K562 (cell line): Measurements from ENCODE around the gene TRMT44. TPM values are rescaled to one million over a fixed set of nuclear protein-coding genes. Genes with fewer than 3 reads are reported as not detected.

Experiments
- C11orf30 ChIP-seq: fragments of 450-650 bp; IDR thresholded peaks from 2 replicates; pipeline ENCODE4 v1.6.1; 2016; ENCODE audit warnings: low read depth, mild to moderate bottlenecking
- CC2D1A ChIP-seq: fragments of 450-650 bp; IDR thresholded peaks from 2 replicates; pipeline ENCODE4 v1.6.1; 2017; ENCODE audit warnings: mild to moderate bottlenecking
- FOXK1 ChIP-seq: sonication (generic); formaldehyde crosslinking; IDR thresholded peaks from 2 replicates; pipeline ENCODE4 v1.8.0; 2022; ENCODE audit warnings: missing genetic modification reagents, mild to moderate bottlenecking, borderline replicate concordance
- GTF2E2 ChIP-seq: fragments of 200-800 bp; sonication (Bioruptor generic); IDR thresholded peaks from 2 replicates; pipeline ENCODE4 v1.6.1; 2016; ENCODE audit warnings: missing genetic modification characterization, missing compliant biosample characterization
- MAFK ChIP-seq: IDR thresholded peaks from 2 replicates; pipeline ENCODE4 v1.6.1; 2011; ENCODE audit warnings: low read length, improper control_type of control experiment
- MAZ ChIP-seq, 2 experiments: fragments of 450-650 bp in 1 of 2; sonication (generic) in 1 of 2; formaldehyde crosslinking; IDR thresholded peaks in 1 of 2; conservative IDR thresholded peaks in 1 of 2; 2 replicates each; pipeline versions ENCODE4 v1.4.0 to v1.5.0; 2020; ENCODE audit warnings: mild to moderate bottlenecking in 1 of 2, missing genetic modification reagents in 1 of 2
- MEF2D ChIP-seq: conservative IDR thresholded peaks from 2 replicates; pipeline ENCODE4 v1.6.1; 2016; ENCODE audit warnings: low read depth, missing genetic modification characterization, missing compliant biosample characterization
- MYNN ChIP-seq, 2 experiments: sonication (generic); formaldehyde crosslinking in 1 of 2; IDR thresholded peaks; 2 replicates each; pipeline versions ENCODE4 v1.5.0 to v1.6.1; 2016 to 2020; ENCODE audit warnings: antibody characterized with exemption in 1 of 2, missing genetic modification reagents in 1 of 2
- RAD21 ChIP-seq, 2 experiments: fragments of 250-450 bp in 1 of 2; fragments of 450-650 bp in 1 of 2; sonication (Bioruptor Pico) in 1 of 2; formaldehyde crosslinking in 1 of 2; IDR thresholded peaks in 1 of 2; conservative IDR thresholded peaks in 1 of 2; 2 replicates each; pipeline versions ENCODE4 v1.4.0 to v1.8.0; 2020 to 2022; ENCODE audit warnings: mild to moderate bottlenecking in 2 of 2, moderate library complexity in 1 of 2
- RB1 ChIP-seq: fragments of 450-650 bp; IDR thresholded peaks from 2 replicates; pipeline ENCODE4 v1.6.1; 2017; ENCODE audit warnings: low read depth, mild to moderate bottlenecking
- RCOR1 ChIP-seq, 2 experiments: IDR thresholded peaks; 2 replicates each; pipeline ENCODE4 v1.6.1; 2012; ENCODE audit warnings: low read depth in 2 of 2, low read length in 2 of 2, borderline replicate concordance in 1 of 2, improper control_type of control experiment in 1 of 2
- SP1 ChIP-seq: sonication (generic); formaldehyde crosslinking; IDR thresholded peaks from 2 replicates; pipeline ENCODE4 v1.8.1; 2022; ENCODE audit warnings: mild to moderate bottlenecking, missing genetic modification reagents
- SRF ChIP-seq, 2 experiments: fragments of 250-450, 450-650 bp in 1 of 2; sonication (Bioruptor Pico) in 1 of 2; sonication (generic) in 1 of 2; formaldehyde crosslinking; IDR thresholded peaks; 2 replicates each; pipeline versions ENCODE4 v1.5.0 to v1.5.1; 2020 to 2022; ENCODE audit warnings: mild to moderate bottlenecking in 1 of 2, missing genetic modification reagents in 1 of 2
- WHSC1 ChIP-seq: IDR thresholded peaks from one replicate; pipeline ENCODE4 v1.6.1; 2012; ENCODE audit warnings: low read length, control low read depth, inconsistent platforms
- ZC3H4 ChIP-seq: sonication (generic); formaldehyde crosslinking; IDR thresholded peaks from 2 replicates; pipeline ENCODE4 v1.9.0; 2021; ENCODE audit warnings: missing genetic modification reagents, borderline replicate concordance
- ZNF644 ChIP-seq: fragments of 200-800 bp; sonication (Bioruptor generic); IDR thresholded peaks from 2 replicates; pipeline ENCODE4 v1.6.1; 2016; ENCODE audit warnings: low read depth, missing genetic modification characterization, missing compliant biosample characterization
- polyA plus RNA-seq, 8 experiments: library from polyadenylated mRNA; depleted of rRNA in 4 of 8; stranded (reverse) in 5 of 8; unstranded in 3 of 8; fragments of >200 nt; fragmentation: Nextera tagmentation in 2 of 8; fragmentation: Illumina TruSeq in 1 of 8; extraction: Ambion mirVana in 2 of 8; extraction: Trizol in 1 of 8; gene quantifications; 2 replicates each; pipeline versions ENCODE4 v1.2.1 to v1.2.3, GENCODE V29; 2011 to 2014; ENCODE audit warnings: inconsistent platforms in 1 of 8, missing spikeins in 1 of 8
- total RNA-seq, 7 experiments: library from RNA; depleted of rRNA in 6 of 7; stranded (reverse); fragments of >200 nt in 6 of 7; fragmentation: Illumina TruSeq in 2 of 7; extraction: Trizol in 2 of 7; gene quantifications; 2 replicates each; pipeline versions ENCODE4 v1.2.1 to v1.2.3, GENCODE V29; 2011 to 2021; ENCODE audit warnings: low replicate concordance in 1 of 7
- TF ChIP-seq, protein P1 (sequence below): IDR thresholded peaks from 3 replicates; pipeline ENCODE4 v1.6.1; 2011; ENCODE audit warnings: borderline replicate concordance, mild to moderate bottlenecking, moderate library complexity; ENCODE audit not compliant: insufficient read length; ENCODE audit errors: extremely low read depth
- TF ChIP-seq, protein P2 (sequence below): IDR thresholded peaks from 2 replicates; pipeline ENCODE4 v1.6.1; 2011; ENCODE audit warnings: borderline replicate concordance, low read depth, mild to moderate bottlenecking, moderate library complexity, low read length; ENCODE audit not compliant: insufficient read depth, poor library complexity, severe bottlenecking
- TF ChIP-seq, protein P3 (sequence below), 3 experiments: IDR thresholded peaks in 2 of 3; conservative IDR thresholded peaks in 1 of 3; 2 replicates each; pipeline ENCODE4 v1.5.1; 2011 to 2012; ENCODE audit warnings: low read length in 3 of 3, mild to moderate bottlenecking in 3 of 3, control low read depth in 2 of 3, improper control_type of control experiment in 1 of 3, inconsistent platforms in 1 of 3, low read depth in 1 of 3, mixed read lengths in 1 of 3, moderate library complexity in 1 of 3; ENCODE audit not compliant: insufficient read depth in 2 of 3

TRMT44 gene
- total and polyA plus RNA-seq, 9 of the 15 experiments (the other 6 are each of a cell fraction or from before 2014, with no cell fraction given), result 1.2 to 18.6 (median 10.0) TPM

DNA sequence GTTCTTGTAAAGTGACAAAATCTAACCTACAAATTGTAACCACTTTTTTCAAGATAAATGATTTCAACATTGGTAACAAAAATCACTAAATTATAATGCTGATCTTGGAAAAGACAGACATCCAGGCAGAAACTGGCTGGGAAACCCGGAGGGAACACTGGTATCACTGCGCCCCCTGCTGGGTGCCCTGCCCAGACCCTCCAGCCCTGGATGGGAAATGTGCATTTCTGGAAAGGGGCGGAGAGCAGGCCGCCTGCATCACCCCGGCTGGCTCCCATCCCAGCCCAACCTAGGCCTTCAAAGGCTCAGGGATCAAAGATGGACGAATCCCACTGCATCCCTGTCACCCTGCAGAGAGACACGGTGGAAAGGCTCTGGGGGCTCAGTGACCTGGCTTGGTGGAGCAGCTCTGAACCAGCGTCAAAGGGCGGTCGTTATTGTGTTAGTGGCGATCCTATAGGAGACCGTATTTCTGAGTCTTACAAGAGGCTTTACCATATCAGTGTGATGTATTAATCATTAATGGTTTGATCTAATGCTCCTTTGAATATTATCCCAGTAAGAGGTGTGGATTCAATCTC is 37.3 kb upstream of the TRMT44 start (continued):
- TF ChIP-seq, protein P1, sequence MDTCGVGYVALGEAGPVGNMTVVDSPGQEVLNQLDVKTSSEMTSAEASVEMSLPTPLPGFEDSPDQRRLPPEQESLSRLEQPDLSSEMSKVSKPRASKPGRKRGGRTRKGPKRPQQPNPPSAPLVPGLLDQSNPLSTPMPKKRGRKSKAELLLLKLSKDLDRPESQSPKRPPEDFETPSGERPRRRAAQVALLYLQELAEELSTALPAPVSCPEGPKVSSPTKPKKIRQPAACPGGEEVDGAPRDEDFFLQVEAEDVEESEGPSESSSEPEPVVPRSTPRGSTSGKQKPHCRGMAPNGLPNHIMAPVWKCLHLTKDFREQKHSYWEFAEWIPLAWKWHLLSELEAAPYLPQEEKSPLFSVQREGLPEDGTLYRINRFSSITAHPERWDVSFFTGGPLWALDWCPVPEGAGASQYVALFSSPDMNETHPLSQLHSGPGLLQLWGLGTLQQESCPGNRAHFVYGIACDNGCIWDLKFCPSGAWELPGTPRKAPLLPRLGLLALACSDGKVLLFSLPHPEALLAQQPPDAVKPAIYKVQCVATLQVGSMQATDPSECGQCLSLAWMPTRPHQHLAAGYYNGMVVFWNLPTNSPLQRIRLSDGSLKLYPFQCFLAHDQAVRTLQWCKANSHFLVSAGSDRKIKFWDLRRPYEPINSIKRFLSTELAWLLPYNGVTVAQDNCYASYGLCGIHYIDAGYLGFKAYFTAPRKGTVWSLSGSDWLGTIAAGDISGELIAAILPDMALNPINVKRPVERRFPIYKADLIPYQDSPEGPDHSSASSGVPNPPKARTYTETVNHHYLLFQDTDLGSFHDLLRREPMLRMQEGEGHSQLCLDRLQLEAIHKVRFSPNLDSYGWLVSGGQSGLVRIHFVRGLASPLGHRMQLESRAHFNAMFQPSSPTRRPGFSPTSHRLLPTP, result no peak
- TF ChIP-seq MYNN (IDR thresholded peaks at IDR 0.05) (no peak), MYNN (CRISPR knock-in tag; IDR thresholded peaks at IDR 0.05) (no peak), ZNF644 (no peak), ZC3H4 (CRISPR knock-in tag) (no peak), RCOR1 (IDR thresholded peaks at IDR 0.05; ENCODE audit: borderline replicate concordance in 1 of 2, low read depth in 2 of 2, low read length in 2 of 2) (peak in 1 of 2 experiments; percentile 49; a peak in 1 of 4 replicates), SP1 (CRISPR knock-in tag) (no peak), MAFK (0 out of 2 replicates have a peak, but pooled peaks have one; percentile 13), RAD21 (CRISPR knock-in tag; conservative IDR thresholded peaks at IDR 0.05 in 1 of 2, IDR thresholded peaks at IDR 0.05 in 1 of 2) (peak; percentile 96), WHSC1 (no peak), GTF2E2 (tag) (no peak), MEF2D (tag) (no peak), CC2D1A (peak; percentile 39; the same call in 1 of the 2 replicates), FOXK1 (CRISPR knock-in tag) (no peak), SRF (CRISPR knock-in tag; IDR thresholded peaks at IDR 0.05) (peak in 1 of 2 experiments; percentile 21; a peak in 1 of 4 replicates), RB1 (0 out of 2 replicates have a peak, but pooled peaks have one; percentile 30), C11orf30 (peak; percentile 30), MAZ (CRISPR knock-in tag; conservative IDR thresholded peaks at IDR 0.05 in 1 of 2, IDR thresholded peaks at IDR 0.05 in 1 of 2) (peak in 1 of 2 experiments; percentile 43; a peak in 1 of 4 replicates)
- TF ChIP-seq, protein P2, sequence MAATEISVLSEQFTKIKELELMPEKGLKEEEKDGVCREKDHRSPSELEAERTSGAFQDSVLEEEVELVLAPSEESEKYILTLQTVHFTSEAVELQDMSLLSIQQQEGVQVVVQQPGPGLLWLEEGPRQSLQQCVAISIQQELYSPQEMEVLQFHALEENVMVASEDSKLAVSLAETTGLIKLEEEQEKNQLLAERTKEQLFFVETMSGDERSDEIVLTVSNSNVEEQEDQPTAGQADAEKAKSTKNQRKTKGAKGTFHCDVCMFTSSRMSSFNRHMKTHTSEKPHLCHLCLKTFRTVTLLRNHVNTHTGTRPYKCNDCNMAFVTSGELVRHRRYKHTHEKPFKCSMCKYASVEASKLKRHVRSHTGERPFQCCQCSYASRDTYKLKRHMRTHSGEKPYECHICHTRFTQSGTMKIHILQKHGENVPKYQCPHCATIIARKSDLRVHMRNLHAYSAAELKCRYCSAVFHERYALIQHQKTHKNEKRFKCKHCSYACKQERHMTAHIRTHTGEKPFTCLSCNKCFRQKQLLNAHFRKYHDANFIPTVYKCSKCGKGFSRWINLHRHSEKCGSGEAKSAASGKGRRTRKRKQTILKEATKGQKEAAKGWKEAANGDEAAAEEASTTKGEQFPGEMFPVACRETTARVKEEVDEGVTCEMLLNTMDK, result peak; percentile 33
- TF ChIP-seq, protein P3, sequence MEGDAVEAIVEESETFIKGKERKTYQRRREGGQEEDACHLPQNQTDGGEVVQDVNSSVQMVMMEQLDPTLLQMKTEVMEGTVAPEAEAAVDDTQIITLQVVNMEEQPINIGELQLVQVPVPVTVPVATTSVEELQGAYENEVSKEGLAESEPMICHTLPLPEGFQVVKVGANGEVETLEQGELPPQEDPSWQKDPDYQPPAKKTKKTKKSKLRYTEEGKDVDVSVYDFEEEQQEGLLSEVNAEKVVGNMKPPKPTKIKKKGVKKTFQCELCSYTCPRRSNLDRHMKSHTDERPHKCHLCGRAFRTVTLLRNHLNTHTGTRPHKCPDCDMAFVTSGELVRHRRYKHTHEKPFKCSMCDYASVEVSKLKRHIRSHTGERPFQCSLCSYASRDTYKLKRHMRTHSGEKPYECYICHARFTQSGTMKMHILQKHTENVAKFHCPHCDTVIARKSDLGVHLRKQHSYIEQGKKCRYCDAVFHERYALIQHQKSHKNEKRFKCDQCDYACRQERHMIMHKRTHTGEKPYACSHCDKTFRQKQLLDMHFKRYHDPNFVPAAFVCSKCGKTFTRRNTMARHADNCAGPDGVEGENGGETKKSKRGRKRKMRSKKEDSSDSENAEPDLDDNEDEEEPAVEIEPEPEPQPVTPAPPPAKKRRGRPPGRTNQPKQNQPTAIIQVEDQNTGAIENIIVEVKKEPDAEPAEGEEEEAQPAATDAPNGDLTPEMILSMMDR (IDR thresholded peaks at IDR 0.05 in 2 of 3, conservative IDR thresholded peaks at IDR 0.05 in 1 of 3; ENCODE audit: insufficient read depth in 2 of 3, low read depth in 1 of 3, low read length in 3 of 3), result peak; percentile 86 to 97 (median 92)
